ENCODE measurements around the gene ICAM4.

The ICAM4 gene

DNA sequence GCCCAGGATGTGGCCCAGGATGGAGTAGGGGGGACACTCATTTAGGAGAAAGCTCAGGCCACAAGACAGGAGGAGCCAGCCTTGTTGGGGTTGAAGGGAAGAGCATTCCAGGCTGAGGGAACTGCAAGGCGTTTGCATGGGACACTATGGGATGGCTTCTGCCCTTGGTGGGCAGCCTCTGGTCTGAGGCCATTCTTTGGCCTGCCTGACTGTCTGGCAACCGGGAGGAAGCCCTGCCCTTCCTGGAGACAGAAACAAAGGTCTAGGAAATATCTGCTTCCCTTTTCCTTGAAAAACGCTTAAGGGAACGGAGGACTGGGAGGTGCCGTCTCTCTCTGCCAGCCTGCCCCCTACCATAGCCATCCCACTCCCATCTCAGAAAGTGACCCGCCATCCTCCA is 18.7 kb upstream of the ICAM4 start:
- no peak overlapping the region for H3K27ac ChIP-seq (ENCODE audit: insufficient read depth, low read depth, low read length, poor library complexity, severe bottlenecking)
- no peaks in the 10 kb centered on the region for H3K4me1 ChIP-seq (ENCODE audit: control insufficient read depth, insufficient read depth, low read length)
- H3K27me3 ChIP-seq (ENCODE audit: control insufficient read depth, insufficient read depth, low read length, poor library complexity, severe bottlenecking), result peaks cover 38% of the 10 kb centered on the region
- no peaks in the 10 kb centered on the region for H3K36me3 ChIP-seq (ENCODE audit: control insufficient read depth, insufficient read depth, low read length)
- no peak overlapping the region for H3K4me3 ChIP-seq (ENCODE audit: insufficient read depth, low read depth, low read length)
- WGBS, 2 experiments, result 85 to 88% methylated on average over 6 of the region's 6 CpGs
- H3K9me3 ChIP-seq (ENCODE audit: control insufficient read depth, low read length), result no peaks in the 10 kb centered on the region

DNA sequence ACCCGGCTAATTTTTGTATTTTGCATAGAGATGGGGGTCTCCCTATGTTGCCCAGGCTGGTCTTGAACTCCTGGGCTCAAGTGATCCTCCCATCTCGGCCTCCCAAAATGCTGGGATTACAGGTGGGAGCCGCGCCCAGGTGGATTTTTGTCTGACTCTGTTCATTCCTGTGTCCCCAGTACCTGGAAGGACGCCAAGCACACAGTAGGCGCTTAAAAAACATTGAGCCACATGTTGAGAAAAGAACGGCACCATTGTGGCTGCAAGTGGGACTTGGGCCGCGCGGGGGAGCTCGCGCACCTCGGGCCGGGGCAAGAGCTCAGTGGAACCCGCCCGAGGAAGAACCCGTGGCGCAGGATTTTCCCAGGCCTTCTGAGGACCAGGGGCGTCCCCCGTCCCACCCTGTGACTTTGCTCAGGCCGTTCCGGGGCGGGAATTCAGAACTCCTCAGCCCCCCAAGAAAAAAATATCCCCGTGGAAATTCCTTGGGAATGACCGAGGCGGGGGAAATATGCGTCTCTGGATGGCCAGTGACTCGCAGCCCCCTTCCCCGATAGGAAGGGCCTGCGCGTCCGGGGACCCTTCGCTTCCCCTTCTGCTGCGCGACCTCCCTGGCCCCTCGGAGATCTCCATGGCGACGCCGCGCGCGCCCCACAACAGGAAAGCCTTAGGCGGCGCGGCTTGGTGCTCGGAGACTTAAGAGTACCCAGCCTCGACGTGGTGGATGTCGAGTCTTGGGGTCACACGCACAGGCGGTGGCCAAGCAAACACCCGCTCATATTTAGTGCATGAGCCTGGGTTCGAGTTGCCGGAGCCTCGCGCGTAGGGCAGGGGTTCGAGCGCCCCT is 17.2 kb upstream of the ICAM4 start:
- Histone ChIP-seq H3K4me3 (ENCODE audit: insufficient read depth, low read depth, low read length) (no peak overlapping the region), H3K27ac (ENCODE audit: insufficient read depth, low read depth, low read length, poor library complexity, severe bottlenecking) (no peak overlapping the region), H3K36me3 (ENCODE audit: control insufficient read depth, insufficient read depth, low read length) (no peaks in the 10 kb centered on the region)

DNA sequence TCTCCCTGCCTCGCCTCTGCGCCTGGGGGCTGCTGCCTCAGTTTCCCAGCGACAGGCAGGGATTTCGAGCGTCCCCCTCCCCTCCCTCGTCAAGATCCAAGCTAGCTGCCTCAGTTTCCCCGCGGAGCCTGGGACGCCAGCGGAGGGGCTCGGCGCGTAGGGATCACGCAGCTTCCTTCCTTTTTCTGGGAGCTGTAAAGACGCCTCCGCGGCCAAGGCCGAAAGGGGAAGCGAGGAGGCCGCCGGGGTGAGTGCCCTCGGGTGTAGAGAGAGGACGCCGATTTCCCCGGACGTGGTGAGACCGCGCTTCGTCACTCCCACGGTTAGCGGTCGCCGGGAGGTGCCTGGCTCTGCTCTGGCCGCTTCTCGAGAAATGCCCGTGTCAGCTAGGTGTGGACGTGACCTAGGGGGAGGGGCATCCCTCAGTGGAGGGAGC is 16.6 kb upstream of the ICAM4 start:
- 13 to 16% methylated on average over 37 of the region's 37 CpGs for WGBS, 2 experiments
- Histone ChIP-seq H3K36me3 (ENCODE audit: control insufficient read depth, insufficient read depth, low read length) (no peaks in the 10 kb centered on the region), H3K27me3 (ENCODE audit: control insufficient read depth, insufficient read depth, low read length, poor library complexity, severe bottlenecking) (peaks cover 38% of the 10 kb centered on the region), H3K27ac (ENCODE audit: insufficient read depth, low read depth, low read length, poor library complexity, severe bottlenecking) (no peak overlapping the region), H3K4me3 (ENCODE audit: insufficient read depth, low read depth, low read length) (no peak overlapping the region), H3K4me1 (ENCODE audit: control insufficient read depth, insufficient read depth, low read length) (no peaks in the 10 kb centered on the region), H3K9me3 (ENCODE audit: control insufficient read depth, low read length) (no peaks in the 10 kb centered on the region)

More for the DNA sequence above, 17.2 kb upstream of the ICAM4 start:
- H3K9me3 ChIP-seq (ENCODE audit: control insufficient read depth, low read length), result no peaks in the 10 kb centered on the region
- peaks cover 38% of the 10 kb centered on the region for H3K27me3 ChIP-seq (ENCODE audit: control insufficient read depth, insufficient read depth, low read length, poor library complexity, severe bottlenecking)
- no peaks in the 10 kb centered on the region for H3K4me1 ChIP-seq (ENCODE audit: control insufficient read depth, insufficient read depth, low read length)
- 10 to 11% methylated on average over 59 of the region's 59 CpGs for WGBS, 2 experiments

DNA sequence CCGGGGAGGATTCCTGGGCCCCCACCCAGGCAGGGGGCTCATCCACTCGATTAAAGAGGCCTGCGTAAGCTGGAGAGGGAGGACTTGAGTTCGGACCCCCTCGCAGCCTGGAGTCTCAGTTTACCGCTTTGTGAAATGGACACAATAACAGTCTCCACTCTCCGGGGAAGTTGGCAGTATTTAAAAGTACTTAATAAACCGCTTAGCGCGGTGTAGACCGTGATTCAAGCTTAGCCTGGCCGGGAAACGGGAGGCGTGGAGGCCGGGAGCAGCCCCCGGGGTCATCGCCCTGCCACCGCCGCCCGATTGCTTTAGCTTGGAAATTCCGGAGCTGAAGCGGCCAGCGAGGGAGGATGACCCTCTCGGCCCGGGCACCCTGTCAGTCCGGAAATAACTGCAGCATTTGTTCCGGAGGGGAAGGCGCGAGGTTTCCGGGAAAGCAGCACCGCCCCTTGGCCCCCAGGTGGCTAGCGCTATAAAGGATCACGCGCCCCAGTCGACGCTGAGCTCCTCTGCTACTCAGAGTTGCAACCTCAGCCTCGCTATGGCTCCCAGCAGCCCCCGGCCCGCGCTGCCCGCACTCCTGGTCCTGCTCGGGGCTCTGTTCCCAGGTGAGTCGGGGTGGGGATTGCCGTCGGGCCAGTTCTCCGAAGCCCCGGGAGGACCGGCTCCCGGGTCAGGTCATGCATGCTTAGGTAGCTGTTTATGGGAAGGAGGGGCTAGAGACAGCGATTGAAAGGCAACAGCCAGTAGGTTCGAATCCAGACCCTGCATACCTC is 15.9 kb upstream of the ICAM4 start, which contains the start of gene ICAM1:
ICAM1 (plus strand) TSS at position 505 of the 779 bp plus-strand sequence; CDS start at position 545, 40 bp downstream.
- H3K4me1 ChIP-seq (ENCODE audit: control insufficient read depth, insufficient read depth, low read length), result no peaks in the 10 kb centered on the region
- peaks cover 38% of the 10 kb centered on the region for H3K27me3 ChIP-seq (ENCODE audit: control insufficient read depth, insufficient read depth, low read length, poor library complexity, severe bottlenecking)
- no peak within 1 kb of the TSS for H3K27ac ChIP-seq (ENCODE audit: insufficient read depth, low read depth, low read length, poor library complexity, severe bottlenecking)
- no peaks in the 10 kb centered on the region for H3K9me3 ChIP-seq (ENCODE audit: control insufficient read depth, low read length)
- H3K36me3 ChIP-seq (ENCODE audit: control insufficient read depth, insufficient read depth, low read length), result no peaks in the 10 kb centered on the region
- peak within 1 kb of the TSS; percentile 11 for H3K4me3 ChIP-seq (ENCODE audit: insufficient read depth, low read depth, low read length)
- 6% methylated on average over 51 of the region's 51 CpGs for WGBS, 2 experiments

DNA sequence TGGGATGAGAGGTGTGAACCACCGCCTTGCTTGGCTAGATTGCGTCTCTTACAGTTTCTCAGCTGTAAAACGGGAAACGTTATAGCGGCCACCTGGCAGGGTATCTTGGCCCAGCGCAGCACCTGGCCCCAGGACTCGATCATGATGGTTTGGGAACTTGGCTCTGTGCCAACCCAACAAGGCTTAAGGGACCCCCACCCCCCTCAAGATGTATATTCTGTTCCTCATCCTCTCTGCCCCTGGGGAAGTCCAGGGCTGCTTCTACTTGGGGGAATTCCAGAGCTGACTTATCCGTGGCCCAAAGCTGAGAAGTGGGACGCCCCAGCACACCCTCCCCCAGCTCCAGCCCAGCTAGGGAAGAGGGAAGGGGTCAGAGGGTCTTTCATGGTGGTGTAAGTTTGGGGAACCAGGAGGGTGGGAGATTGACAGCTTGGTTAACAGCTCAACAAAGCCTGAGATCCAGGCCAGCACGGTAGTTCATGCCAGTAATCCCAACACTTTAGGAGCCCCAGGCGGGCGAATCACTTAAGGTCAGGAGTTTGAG is 15.1 kb upstream of the ICAM4 start:
- H3K36me3 ChIP-seq (ENCODE audit: control insufficient read depth, insufficient read depth, low read length), result no peaks in the 10 kb centered on the region
- no peak overlapping the region for H3K4me3 ChIP-seq (ENCODE audit: insufficient read depth, low read depth, low read length)
- 68 to 71% methylated on average over 12 of the region's 12 CpGs for WGBS, 2 experiments
- peaks cover 38% of the 10 kb centered on the region for H3K27me3 ChIP-seq (ENCODE audit: control insufficient read depth, insufficient read depth, low read length, poor library complexity, severe bottlenecking)
- no peaks in the 10 kb centered on the region for H3K4me1 ChIP-seq (ENCODE audit: control insufficient read depth, insufficient read depth, low read length)
- H3K27ac ChIP-seq (ENCODE audit: insufficient read depth, low read depth, low read length, poor library complexity, severe bottlenecking), result no peak overlapping the region
- H3K9me3 ChIP-seq (ENCODE audit: control insufficient read depth, low read length), result no peaks in the 10 kb centered on the region

DNA sequence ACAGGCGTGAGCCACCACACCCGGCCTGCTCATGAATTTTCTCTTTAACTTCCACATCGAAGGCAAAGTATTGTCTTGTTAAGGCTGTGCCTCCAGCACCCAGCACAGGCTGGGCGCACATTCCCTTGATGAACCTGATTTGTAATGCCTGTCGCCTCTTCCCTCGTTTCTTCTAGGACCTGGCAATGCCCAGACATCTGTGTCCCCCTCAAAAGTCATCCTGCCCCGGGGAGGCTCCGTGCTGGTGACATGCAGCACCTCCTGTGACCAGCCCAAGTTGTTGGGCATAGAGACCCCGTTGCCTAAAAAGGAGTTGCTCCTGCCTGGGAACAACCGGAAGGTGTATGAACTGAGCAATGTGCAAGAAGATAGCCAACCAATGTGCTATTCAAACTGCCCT is 12.2 kb upstream of the ICAM4 start:
- Histone ChIP-seq H3K9me3 (ENCODE audit: control insufficient read depth, low read length) (no peaks in the 10 kb centered on the region), H3K27me3 (ENCODE audit: control insufficient read depth, insufficient read depth, low read length, poor library complexity, severe bottlenecking) (peaks cover 32% of the 10 kb centered on the region), H3K36me3 (ENCODE audit: control insufficient read depth, insufficient read depth, low read length) (no peaks in the 10 kb centered on the region), H3K4me3 (ENCODE audit: insufficient read depth, low read depth, low read length) (no peak overlapping the region), H3K4me1 (ENCODE audit: control insufficient read depth, insufficient read depth, low read length) (no peaks in the 10 kb centered on the region), H3K27ac (ENCODE audit: insufficient read depth, low read depth, low read length, poor library complexity, severe bottlenecking) (no peak overlapping the region)
- 90 to 92% methylated on average over 10 of the region's 10 CpGs for WGBS, 2 experiments

DNA sequence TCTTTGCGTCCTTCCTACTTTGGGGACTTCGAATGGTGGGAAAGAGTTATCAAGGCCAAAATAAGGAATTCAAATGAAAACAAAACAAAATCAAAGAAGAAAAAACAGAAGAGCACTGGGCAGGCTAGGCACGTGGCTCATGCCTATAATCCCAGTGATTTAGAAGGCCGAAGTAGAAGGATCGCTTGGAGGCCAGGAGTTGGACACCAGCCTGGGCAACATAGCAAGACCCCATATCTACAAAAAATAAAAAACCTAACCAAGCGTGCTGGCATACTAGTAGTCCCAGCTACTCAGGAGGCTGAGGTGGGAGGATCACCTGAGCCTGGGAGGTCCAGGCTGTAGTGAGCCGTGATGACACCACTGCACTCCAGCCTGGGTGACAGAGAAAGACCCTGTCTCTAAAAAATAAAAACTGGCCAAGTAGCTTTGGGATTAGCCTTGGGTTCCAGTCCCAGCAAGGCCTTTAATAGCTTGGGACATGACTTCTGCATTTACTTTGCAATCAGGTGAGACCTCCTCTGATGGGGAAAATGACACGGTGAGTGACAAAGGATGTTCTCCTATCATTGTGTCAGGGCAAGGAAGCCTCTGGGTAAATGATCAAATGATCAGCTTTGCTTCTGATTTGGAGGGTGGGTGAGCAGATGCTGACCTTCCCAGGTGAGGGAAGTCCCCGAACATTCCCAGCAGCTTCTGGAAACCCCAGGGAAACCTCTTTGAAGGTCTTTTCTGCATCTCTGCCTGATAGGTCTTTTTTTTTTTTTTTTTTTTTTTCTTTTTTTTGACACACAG is 8.8 kb upstream of the ICAM4 start:
- no peaks in the 10 kb centered on the region for H3K36me3 ChIP-seq (ENCODE audit: control insufficient read depth, insufficient read depth, low read length)
- H3K9me3 ChIP-seq (ENCODE audit: control insufficient read depth, low read length), result no peaks in the 10 kb centered on the region
- no peaks in the 10 kb centered on the region for H3K4me1 ChIP-seq (ENCODE audit: control insufficient read depth, insufficient read depth, low read length)
- H3K4me3 ChIP-seq (ENCODE audit: insufficient read depth, low read depth, low read length), result no peak overlapping the region
- no peaks in the 10 kb centered on the region for H3K27me3 ChIP-seq (ENCODE audit: control insufficient read depth, insufficient read depth, low read length, poor library complexity, severe bottlenecking)
- H3K27ac ChIP-seq (ENCODE audit: insufficient read depth, low read depth, low read length, poor library complexity, severe bottlenecking), result no peak overlapping the region
- 93% methylated on average over 8 to 9 of the region's 9 CpGs for WGBS, 2 experiments

DNA sequence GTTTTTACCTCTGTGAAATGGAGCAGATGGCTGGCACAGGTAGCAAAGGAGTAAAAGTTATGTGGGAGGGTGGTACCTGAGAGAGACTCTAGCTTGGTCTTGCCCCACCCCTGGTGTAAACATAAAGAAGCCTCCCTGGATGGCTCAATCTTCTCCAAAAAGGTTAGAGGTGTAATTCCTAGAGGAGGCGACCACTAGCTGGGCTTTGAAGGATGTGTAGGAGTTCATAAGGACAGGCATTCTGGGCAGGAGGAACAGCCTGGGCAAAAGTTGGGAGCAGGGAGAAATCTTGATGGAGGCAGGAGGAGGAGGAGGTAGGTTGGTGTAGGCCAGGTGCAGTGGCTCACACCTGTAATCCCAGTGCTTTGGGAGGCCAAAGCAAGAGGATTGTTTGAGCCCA is 7.8 kb upstream of the ICAM4 start:
- H3K36me3 ChIP-seq (ENCODE audit: control insufficient read depth, insufficient read depth, low read length), result no peaks in the 10 kb centered on the region
- no peaks in the 10 kb centered on the region for H3K4me1 ChIP-seq (ENCODE audit: control insufficient read depth, insufficient read depth, low read length)
- WGBS, 2 experiments, result 91 to 94% methylated on average over 1 of the region's 1 CpG
- H3K27me3 ChIP-seq (ENCODE audit: control insufficient read depth, insufficient read depth, low read length, poor library complexity, severe bottlenecking), result no peaks in the 10 kb centered on the region
- no peaks in the 10 kb centered on the region for H3K9me3 ChIP-seq (ENCODE audit: control insufficient read depth, low read length)
- H3K4me3 ChIP-seq (ENCODE audit: insufficient read depth, low read depth, low read length), result no peak overlapping the region
- no peak overlapping the region for H3K27ac ChIP-seq (ENCODE audit: insufficient read depth, low read depth, low read length, poor library complexity, severe bottlenecking)

DNA sequence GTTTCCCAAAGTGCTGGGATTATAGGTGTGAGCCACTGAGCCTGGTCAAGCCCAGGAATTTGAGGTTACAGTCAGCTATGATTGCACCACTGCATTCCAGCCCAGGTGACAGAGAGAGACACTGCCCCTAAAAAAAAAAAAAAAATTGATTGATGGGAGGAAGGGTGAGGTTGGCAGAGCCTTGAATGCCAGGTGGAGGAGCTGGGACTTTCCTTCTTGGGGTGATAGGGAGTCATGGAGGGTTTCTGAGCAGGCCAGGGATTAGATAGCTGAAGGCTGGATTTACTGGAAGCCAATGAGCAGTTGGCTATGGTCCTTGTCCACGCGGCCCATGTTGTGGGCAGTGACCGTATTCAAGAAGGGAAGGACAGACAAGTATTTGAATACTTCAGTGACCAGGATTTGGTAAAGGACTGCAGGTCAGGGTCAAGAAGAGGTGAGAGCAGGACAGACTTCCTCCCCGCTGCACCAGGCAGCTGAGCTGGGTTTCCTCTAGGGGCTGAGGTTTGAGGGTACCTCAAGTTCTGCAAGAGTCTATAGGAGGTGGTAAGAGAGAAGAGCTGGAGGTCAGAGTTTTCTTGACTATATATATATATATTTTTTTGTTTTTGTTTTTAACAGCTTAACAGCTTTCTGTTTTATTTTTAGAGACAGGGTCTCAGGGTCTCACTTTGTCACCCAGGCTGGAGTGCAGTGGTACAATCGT is 6.9 kb upstream of the ICAM4 start:
- H3K4me3 ChIP-seq (ENCODE audit: insufficient read depth, low read depth, low read length), result no peak overlapping the region
- no peaks in the 10 kb centered on the region for H3K4me1 ChIP-seq (ENCODE audit: control insufficient read depth, insufficient read depth, low read length)
- WGBS, 2 experiments, result 88 to 91% methylated on average over 5 of the region's 5 CpGs
- no peaks in the 10 kb centered on the region for H3K36me3 ChIP-seq (ENCODE audit: control insufficient read depth, insufficient read depth, low read length)
- no peaks in the 10 kb centered on the region for H3K9me3 ChIP-seq (ENCODE audit: control insufficient read depth, low read length)
- H3K27ac ChIP-seq (ENCODE audit: insufficient read depth, low read depth, low read length, poor library complexity, severe bottlenecking), result no peak overlapping the region
- H3K27me3 ChIP-seq (ENCODE audit: control insufficient read depth, insufficient read depth, low read length, poor library complexity, severe bottlenecking), result no peaks in the 10 kb centered on the region

Data from ectodermal cell (in vitro differentiated cells).